WTC11 (cell line): Measurements from ENCODE around the gene SPATA3. TPM values are rescaled to one million over a fixed set of nuclear protein-coding genes. Genes with fewer than 3 reads are reported as not detected.

Experiments used
- ATAC-seq: fragments of 200-7000 bp; cut with Tn5 transposase; 2 replicates; pipeline ENCODE4 v1.10.0; 2021; ENCODE audit warnings: mild to moderate bottlenecking, moderate library complexity
- CTCF ChIA-PET: fragments of 300-600 bp; sonication (Branson Sonifier 250); formaldehyde crosslinking; loops from one replicate; lab custom pipeline; 2021; ENCODE audit warnings: antibody characterized with exemption; lab: Charles Lee
- POLR2A ChIA-PET: fragments of 350-600 bp; sonication (Branson Sonifier 250); formaldehyde crosslinking; loops from one replicate; lab custom pipeline; 2021; ENCODE audit warnings: antibody characterized with exemption; lab: Charles Lee
- DNase-seq: peaks from one replicate; pipeline ENCODE4 v3.0.0; 2021; ENCODE audit warnings: low spot score
- H3K27ac Mint-ChIP-seq: 2 replicates; pipeline ENCODE4 v1.8.0; 2021; ENCODE audit warnings: mixed read lengths
- H3K27me3 Mint-ChIP-seq: 2 replicates; pipeline ENCODE4 v1.8.0; 2021; ENCODE audit warnings: low read depth, mild to moderate bottlenecking, moderate library complexity, mixed read lengths
- H3K36me3 Mint-ChIP-seq: 2 replicates; pipeline ENCODE4 v1.8.0; 2021; ENCODE audit warnings: mixed read lengths
- H3K4me1 Mint-ChIP-seq: 2 replicates; pipeline ENCODE4 v1.8.0; 2022; ENCODE audit warnings: mixed read lengths
- H3K4me3 Mint-ChIP-seq: 2 replicates; pipeline ENCODE4 v1.8.0; 2021; ENCODE audit warnings: mild to moderate bottlenecking, moderate library complexity, mixed read lengths
- H3K9me3 Mint-ChIP-seq: 2 replicates; pipeline ENCODE4 v1.8.0; 2021; ENCODE audit warnings: mixed read lengths
- ETV6 ChIP-seq: sonication (generic); formaldehyde crosslinking; IDR thresholded peaks from 2 replicates; pipeline ENCODE4 v1.8.1; 2022; ENCODE audit warnings: mild to moderate bottlenecking, missing genetic modification reagents
- FOXP1 ChIP-seq: sonication (generic); formaldehyde crosslinking; IDR thresholded peaks from 2 replicates; pipeline ENCODE4 v1.8.0; 2022; ENCODE audit warnings: missing genetic modification reagents, mild to moderate bottlenecking, moderate library complexity, borderline replicate concordance
- GRHL2 ChIP-seq: fragments of 250-450 bp; sonication (Bioruptor Pico); IDR thresholded peaks from 2 replicates; pipeline ENCODE4 v1.8.0; 2022; ENCODE audit warnings: mild to moderate bottlenecking, moderate library complexity; ENCODE audit not compliant: insufficient replicate concordance, severe bottlenecking
- HMGA2 ChIP-seq: fragments of 250-450 bp; sonication (Bioruptor Pico); IDR thresholded peaks from 2 replicates; pipeline ENCODE4 v1.4.0; 2021; ENCODE audit warnings: mild to moderate bottlenecking, moderate library complexity
- MYBL2 ChIP-seq: sonication (generic); formaldehyde crosslinking; IDR thresholded peaks from 2 replicates; pipeline ENCODE4 v1.8.1; 2023; ENCODE audit warnings: mild to moderate bottlenecking, moderate library complexity, missing genetic modification reagents
- NFATC4 ChIP-seq: fragments of 250-450 bp; sonication (Bioruptor Pico); IDR thresholded peaks from 2 replicates; pipeline ENCODE4 v1.9.0; 2021; ENCODE audit warnings: mild to moderate bottlenecking
- SMAD4 ChIP-seq: sonication (generic); formaldehyde crosslinking; IDR thresholded peaks from 2 replicates; pipeline ENCODE4 v1.8.0; 2022; ENCODE audit warnings: mild to moderate bottlenecking, missing genetic modification reagents
- ZNF138 ChIP-seq: sonication (generic); formaldehyde crosslinking; conservative IDR thresholded peaks from 2 replicates; pipeline ENCODE4 v1.8.1; 2022; ENCODE audit warnings: mild to moderate bottlenecking, moderate library complexity, missing genetic modification reagents
- ZNF317 ChIP-seq: sonication (generic); formaldehyde crosslinking; IDR thresholded peaks from 2 replicates; pipeline ENCODE4 v1.8.1; 2023; ENCODE audit warnings: low read depth, mild to moderate bottlenecking, moderate library complexity, missing genetic modification reagents, borderline replicate concordance
- total RNA-seq: library from RNA; stranded (reverse); gene quantifications from 3 replicates; pipeline ENCODE4 v1.2.3, GENCODE V29; 2021
- TF ChIP-seq, protein P1 (sequence below): sonication (generic); formaldehyde crosslinking; IDR thresholded peaks from 2 replicates; pipeline ENCODE4 v1.8.1; 2023; ENCODE audit warnings: mild to moderate bottlenecking, missing genetic modification reagents, moderate library complexity
- TF ChIP-seq, protein P2 (sequence below): sonication (generic); formaldehyde crosslinking; IDR thresholded peaks from 2 replicates; pipeline ENCODE4 v1.8.0; 2023; ENCODE audit warnings: missing genetic modification reagents, mild to moderate bottlenecking, borderline replicate concordance
- TF ChIP-seq, protein P3 (sequence below): sonication (generic); formaldehyde crosslinking; IDR thresholded peaks from 2 replicates; pipeline ENCODE4 v1.8.1; 2023; ENCODE audit warnings: mild to moderate bottlenecking, missing genetic modification reagents, moderate library complexity
- TF ChIP-seq, protein P4 (sequence below): sonication (generic); formaldehyde crosslinking; IDR thresholded peaks from 2 replicates; pipeline ENCODE4 v1.8.1; 2023; ENCODE audit warnings: mild to moderate bottlenecking, missing genetic modification reagents, borderline replicate concordance
- TF ChIP-seq, protein P5 (sequence below): sonication (generic); formaldehyde crosslinking; IDR thresholded peaks from 2 replicates; pipeline ENCODE4 v1.8.1; 2022; ENCODE audit warnings: mild to moderate bottlenecking, moderate library complexity, missing genetic modification reagents
- TF ChIP-seq, protein P6 (sequence below): fragments of 250-450 bp; sonication (Bioruptor Pico); IDR thresholded peaks from 2 replicates; pipeline ENCODE4 v1.8.0; 2021; ENCODE audit warnings: mild to moderate bottlenecking

Gene SPATA3
- total RNA-seq, 1 experiment from 2014 or later = not detected

DNA sequence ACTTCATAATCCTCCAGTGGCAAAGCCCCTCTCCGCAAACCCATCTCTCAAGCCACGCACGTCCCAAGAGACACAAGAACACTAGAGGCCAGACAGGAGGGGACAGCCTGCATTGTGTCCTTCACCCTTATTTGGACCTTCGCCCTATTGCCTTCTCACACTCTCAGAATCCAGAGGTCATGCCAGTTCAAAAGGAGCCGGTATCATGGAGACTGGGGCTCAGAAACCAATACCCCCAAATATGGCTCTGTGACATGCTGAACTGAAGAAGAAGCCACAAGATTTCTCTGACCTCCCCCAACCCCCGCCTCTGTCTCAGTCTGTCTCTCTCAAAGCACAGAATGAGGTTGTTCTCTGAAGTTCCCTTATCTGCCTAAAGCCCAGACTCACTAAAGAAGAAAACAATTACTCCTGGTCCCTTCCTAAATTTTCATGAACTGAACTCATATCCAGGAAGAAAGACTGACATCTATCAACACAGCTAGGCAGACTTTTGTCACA is 19.2 kb upstream of the SPATA3 start (continued):
- TF ChIP-seq MYBL2 (CRISPR knock-in tag) (no peak), HMGA2 (no peak), NFATC4 (CRISPR knock-in tag) (no peak), ZNF317 (CRISPR knock-in tag) (no peak)
- TF ChIP-seq, protein P1, sequence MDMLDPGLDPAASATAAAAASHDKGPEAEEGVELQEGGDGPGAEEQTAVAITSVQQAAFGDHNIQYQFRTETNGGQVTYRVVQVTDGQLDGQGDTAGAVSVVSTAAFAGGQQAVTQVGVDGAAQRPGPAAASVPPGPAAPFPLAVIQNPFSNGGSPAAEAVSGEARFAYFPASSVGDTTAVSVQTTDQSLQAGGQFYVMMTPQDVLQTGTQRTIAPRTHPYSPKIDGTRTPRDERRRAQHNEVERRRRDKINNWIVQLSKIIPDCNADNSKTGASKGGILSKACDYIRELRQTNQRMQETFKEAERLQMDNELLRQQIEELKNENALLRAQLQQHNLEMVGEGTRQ (CRISPR knock-in tag) = no peak

DNA sequence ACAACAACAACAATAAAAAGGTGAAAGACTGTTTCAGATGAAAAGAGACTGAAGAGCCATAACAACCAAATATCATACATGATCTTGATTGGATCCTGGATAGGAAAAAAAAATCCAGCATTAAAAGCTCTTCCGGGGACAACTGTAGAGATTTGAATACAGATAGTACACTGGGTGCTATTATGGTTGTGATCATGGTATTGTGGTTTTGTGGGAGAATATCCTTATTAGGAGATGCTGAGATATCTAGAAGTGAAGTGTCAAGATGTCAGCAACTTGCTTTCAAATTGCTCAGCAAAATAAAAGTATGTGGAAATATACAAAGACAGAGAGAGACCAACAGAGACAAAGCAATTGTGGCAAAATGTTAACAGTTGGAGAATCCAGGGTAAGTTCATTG is 15.5 kb upstream of the SPATA3 start:
- H3K27ac Mint-ChIP-seq = no peak overlapping the region
- H3K36me3 Mint-ChIP-seq = no peaks in the 10 kb centered on the region
- ATAC-seq = no peak
- TF ChIP-seq SMAD4 = no peak
- TF ChIP-seq ETV6 = no peak
- TF ChIP-seq, protein P2, sequence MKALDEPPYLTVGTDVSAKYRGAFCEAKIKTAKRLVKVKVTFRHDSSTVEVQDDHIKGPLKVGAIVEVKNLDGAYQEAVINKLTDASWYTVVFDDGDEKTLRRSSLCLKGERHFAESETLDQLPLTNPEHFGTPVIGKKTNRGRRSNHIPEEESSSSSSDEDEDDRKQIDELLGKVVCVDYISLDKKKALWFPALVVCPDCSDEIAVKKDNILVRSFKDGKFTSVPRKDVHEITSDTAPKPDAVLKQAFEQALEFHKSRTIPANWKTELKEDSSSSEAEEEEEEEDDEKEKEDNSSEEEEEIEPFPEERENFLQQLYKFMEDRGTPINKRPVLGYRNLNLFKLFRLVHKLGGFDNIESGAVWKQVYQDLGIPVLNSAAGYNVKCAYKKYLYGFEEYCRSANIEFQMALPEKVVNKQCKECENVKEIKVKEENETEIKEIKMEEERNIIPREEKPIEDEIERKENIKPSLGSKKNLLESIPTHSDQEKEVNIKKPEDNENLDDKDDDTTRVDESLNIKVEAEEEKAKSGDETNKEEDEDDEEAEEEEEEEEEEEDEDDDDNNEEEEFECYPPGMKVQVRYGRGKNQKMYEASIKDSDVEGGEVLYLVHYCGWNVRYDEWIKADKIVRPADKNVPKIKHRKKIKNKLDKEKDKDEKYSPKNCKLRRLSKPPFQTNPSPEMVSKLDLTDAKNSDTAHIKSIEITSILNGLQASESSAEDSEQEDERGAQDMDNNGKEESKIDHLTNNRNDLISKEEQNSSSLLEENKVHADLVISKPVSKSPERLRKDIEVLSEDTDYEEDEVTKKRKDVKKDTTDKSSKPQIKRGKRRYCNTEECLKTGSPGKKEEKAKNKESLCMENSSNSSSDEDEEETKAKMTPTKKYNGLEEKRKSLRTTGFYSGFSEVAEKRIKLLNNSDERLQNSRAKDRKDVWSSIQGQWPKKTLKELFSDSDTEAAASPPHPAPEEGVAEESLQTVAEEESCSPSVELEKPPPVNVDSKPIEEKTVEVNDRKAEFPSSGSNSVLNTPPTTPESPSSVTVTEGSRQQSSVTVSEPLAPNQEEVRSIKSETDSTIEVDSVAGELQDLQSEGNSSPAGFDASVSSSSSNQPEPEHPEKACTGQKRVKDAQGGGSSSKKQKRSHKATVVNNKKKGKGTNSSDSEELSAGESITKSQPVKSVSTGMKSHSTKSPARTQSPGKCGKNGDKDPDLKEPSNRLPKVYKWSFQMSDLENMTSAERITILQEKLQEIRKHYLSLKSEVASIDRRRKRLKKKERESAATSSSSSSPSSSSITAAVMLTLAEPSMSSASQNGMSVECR (CRISPR knock-in tag) = no peak
- TF ChIP-seq, protein P3, sequence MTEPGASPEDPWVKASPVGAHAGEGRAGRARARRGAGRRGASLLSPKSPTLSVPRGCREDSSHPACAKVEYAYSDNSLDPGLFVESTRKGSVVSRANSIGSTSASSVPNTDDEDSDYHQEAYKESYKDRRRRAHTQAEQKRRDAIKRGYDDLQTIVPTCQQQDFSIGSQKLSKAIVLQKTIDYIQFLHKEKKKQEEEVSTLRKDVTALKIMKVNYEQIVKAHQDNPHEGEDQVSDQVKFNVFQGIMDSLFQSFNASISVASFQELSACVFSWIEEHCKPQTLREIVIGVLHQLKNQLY = no peak
- TF ChIP-seq, protein P4, sequence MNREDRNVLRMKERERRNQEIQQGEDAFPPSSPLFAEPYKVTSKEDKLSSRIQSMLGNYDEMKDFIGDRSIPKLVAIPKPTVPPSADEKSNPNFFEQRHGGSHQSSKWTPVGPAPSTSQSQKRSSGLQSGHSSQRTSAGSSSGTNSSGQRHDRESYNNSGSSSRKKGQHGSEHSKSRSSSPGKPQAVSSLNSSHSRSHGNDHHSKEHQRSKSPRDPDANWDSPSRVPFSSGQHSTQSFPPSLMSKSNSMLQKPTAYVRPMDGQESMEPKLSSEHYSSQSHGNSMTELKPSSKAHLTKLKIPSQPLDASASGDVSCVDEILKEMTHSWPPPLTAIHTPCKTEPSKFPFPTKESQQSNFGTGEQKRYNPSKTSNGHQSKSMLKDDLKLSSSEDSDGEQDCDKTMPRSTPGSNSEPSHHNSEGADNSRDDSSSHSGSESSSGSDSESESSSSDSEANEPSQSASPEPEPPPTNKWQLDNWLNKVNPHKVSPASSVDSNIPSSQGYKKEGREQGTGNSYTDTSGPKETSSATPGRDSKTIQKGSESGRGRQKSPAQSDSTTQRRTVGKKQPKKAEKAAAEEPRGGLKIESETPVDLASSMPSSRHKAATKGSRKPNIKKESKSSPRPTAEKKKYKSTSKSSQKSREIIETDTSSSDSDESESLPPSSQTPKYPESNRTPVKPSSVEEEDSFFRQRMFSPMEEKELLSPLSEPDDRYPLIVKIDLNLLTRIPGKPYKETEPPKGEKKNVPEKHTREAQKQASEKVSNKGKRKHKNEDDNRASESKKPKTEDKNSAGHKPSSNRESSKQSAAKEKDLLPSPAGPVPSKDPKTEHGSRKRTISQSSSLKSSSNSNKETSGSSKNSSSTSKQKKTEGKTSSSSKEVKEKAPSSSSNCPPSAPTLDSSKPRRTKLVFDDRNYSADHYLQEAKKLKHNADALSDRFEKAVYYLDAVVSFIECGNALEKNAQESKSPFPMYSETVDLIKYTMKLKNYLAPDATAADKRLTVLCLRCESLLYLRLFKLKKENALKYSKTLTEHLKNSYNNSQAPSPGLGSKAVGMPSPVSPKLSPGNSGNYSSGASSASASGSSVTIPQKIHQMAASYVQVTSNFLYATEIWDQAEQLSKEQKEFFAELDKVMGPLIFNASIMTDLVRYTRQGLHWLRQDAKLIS (CRISPR knock-in tag) = no peak
- no peak for TF ChIP-seq GRHL2 (CRISPR knock-in tag)
- no peak for TF ChIP-seq FOXP1 (CRISPR knock-in tag)
- TF ChIP-seq, protein P5, sequence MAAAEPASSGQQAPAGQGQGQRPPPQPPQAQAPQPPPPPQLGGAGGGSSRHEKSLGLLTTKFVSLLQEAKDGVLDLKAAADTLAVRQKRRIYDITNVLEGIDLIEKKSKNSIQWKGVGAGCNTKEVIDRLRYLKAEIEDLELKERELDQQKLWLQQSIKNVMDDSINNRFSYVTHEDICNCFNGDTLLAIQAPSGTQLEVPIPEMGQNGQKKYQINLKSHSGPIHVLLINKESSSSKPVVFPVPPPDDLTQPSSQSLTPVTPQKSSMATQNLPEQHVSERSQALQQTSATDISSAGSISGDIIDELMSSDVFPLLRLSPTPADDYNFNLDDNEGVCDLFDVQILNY = no peak
- TF ChIP-seq, protein P6, sequence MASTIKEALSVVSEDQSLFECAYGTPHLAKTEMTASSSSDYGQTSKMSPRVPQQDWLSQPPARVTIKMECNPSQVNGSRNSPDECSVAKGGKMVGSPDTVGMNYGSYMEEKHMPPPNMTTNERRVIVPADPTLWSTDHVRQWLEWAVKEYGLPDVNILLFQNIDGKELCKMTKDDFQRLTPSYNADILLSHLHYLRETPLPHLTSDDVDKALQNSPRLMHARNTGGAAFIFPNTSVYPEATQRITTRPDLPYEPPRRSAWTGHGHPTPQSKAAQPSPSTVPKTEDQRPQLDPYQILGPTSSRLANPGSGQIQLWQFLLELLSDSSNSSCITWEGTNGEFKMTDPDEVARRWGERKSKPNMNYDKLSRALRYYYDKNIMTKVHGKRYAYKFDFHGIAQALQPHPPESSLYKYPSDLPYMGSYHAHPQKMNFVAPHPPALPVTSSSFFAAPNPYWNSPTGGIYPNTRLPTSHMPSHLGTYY (CRISPR knock-in tag) = no peak
- no peak for TF ChIP-seq ZNF138 (CRISPR knock-in tag)
- TF ChIP-seq, all 79 proteins: peak for 0
- DNase-seq = no peak
- no peaks in the 10 kb centered on the region; the same call in 1 of the 2 replicates for H3K27me3 Mint-ChIP-seq
- H3K9me3 Mint-ChIP-seq = no peaks in the 10 kb centered on the region
- H3K4me1 Mint-ChIP-seq = peaks cover 12% of the 10 kb centered on the region
- ChIA-PET POLR2A (no interaction called here), CTCF (interaction anchor here (0.6 to 3.1 kb wide), 3 partner anchors 56 to 156 kb away, joined by 3 to 7 read pairs (median 3); no protein-coding TSS in a partner anchor)
- H3K4me3 Mint-ChIP-seq = no peak overlapping the region
